NCI-H69 (cell line): ENCODE data around the gene MEGF8.
A peak's percentile ranks its signal among the peaks of the same experiment; 100 is the strongest.
"Not testable (repeated sequence)": the region's sequence is repeated elsewhere in the genome, so short reads cannot be mapped to it uniquely, and the experiment has no call there.

Experiments
- DNase-seq: peaks from one replicate; lab custom pipeline; 2025; lab: John Stamatoyannopoulos, UW

Gene MEGF8

GRCh38 chr19:42332059-42332458 is 6.6 kb downstream of the MEGF8 start:
- DNase-seq = no peak

DNA sequence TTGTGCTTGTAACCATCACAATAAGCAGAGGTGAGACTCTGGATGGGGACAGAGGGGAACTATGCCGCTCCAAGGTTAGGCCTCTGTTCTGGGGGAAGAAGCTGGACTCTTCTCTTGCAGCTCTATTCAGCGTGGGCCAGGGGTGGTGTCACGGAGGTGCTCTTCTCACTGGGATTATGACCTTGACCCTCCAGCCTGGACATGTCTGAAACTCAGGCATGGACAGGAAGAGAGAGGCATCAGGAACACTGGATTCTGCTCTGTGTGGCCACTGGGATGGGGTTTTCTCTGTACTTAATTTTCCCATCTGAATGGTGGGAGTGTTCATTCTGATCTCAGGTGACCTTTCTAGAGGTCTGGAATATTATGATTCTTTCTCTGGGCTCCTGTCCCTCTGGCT is 7.6 kb downstream of the MEGF8 start:
- no peak for DNase-seq

GRCh38 chr19:42333975-42334696 is 8.7 kb downstream of the MEGF8 start:
- DNase-seq = no peak

DNA sequence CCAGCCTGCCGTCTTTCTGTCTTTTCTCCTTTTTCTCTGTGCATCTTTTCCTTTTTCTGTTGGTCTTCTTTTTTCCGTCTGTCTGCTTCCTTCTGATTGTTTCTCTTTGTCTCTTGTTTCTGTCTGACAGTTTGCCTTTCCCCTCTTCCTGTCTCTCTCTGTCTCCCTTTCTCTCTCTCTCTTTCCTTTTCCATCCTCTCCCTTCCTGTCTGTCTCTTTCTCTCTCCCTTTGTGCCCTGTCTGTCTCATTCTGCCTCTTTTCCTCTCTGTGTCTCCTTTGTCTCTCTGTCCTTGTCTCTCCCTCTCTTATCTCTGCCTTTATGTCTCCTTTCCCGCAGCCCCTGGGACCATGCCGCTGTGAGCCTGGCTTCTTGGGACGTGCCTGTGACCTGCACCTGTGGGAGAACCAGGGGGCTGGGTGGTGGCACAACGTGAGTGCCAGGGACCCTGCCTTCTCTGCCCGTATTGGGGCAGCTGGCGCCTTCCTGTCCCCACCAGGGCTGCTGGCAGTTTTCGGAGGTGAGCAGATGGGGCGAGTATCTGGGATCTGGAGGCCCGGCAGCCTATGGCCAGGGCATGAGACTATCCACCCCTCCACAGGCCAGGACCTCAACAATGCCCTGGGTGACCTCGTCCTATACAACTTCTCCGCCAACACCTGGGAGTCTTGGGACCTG is 9.4 kb downstream of the MEGF8 start:
- DNase-seq = no peak

DNA sequence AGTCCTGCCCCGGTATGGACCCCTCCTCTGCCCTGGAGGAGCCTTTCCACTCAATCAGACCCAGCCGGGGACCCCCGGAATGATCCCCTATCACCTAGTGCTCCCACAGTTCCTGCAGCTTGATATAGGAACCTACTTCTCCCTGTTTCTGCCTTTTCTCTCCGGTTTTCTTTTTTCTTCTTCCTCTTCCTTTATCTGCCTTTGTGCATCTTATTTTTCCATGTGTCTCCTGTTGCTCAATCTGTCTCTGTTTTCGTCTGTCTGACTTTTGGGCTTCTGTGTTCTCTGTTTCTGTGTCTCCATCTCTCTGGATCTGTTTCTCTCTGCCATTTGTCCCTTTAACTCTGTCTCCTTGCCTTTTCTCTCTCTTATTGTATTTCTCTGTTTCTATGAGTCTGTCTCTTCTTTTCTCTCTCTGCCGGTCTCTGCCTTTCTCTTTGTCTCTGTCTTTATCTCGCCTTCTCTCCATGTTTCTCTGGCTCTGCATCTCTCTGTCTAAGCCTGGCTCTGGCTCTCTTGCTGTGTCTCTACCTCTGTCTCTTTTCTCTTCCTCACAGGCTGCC is 10.0 kb downstream of the MEGF8 start:
- no peak for DNase-seq

- DNase-seq = no peak
These were observed 10.5 kb downstream of the MEGF8 start for GRCh38 chr19:42335971-42336370.

DNA sequence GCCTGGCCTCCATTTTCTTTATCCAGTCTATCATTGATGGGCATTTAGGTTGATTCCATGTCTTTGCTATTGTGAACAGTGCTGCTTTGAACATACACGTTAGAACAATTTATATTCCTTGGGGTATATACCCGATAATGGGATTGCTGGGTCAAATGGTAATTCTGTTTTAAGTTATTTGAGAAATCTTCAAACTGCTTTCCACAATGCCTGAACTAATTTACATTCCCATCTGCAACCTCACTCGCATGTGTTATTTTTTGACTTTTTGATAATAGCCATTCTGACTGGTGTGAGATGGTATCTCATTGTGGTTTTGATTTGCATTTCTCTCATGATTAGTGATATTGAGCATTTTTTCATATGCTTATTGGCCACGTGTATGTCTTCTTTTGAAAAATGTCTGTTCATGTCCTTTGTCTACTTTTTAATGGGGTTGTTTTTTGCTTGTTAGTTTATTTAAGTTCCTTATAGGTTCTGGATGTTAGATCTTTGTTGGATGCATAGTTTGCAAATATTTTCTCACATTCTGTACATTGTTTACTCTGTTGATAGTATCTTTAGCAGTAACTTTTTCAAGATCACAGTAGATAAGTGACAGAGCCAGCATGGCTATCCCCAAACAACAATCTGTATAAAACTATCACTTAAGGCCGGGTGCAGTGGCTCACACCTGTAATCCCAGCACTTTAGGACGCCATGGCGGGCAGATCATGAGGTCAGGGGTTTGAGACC is 13.9 kb downstream of the MEGF8 start:
- DNase-seq = not testable (repeated sequence)

- DNase-seq = not testable (repeated sequence)
These were observed 14.5 kb downstream of the MEGF8 start for GRCh38 chr19:42339922-42340321.

GRCh38 chr19:42343344-42344110 is 18.1 kb downstream of the MEGF8 start:
- DNase-seq = peak; percentile 8

DNA sequence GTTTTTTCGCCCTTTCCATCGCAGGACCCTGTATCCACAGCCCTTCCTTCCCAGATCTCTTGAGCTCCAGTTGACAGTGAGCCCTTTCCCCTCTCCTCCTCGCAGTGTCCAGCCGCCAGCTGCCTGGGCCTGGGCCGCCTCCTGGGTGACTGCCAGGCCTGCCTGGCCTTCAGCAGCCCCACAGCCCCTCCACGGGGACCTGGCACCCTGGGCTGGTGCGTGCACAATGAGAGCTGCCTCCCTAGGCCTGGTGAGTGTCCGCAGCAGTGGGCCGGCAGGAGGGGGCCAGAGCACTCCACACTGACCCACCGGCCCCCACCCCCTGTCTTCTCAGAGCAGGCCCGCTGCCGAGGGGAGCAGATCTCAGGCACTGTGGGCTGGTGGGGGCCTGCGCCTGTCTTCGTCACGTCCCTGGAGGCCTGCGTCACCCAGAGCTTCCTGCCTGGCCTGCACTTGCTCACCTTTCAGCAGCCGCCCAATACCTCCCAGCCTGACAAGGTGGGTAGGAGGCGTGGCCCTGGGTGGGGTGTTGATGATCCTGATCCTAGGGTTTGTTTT is 19.0 kb downstream of the MEGF8 start:
- no peak for DNase-seq

GRCh38 chr19:42345191-42345812 is 19.9 kb downstream of the MEGF8 start:
- no peak for DNase-seq

DNA sequence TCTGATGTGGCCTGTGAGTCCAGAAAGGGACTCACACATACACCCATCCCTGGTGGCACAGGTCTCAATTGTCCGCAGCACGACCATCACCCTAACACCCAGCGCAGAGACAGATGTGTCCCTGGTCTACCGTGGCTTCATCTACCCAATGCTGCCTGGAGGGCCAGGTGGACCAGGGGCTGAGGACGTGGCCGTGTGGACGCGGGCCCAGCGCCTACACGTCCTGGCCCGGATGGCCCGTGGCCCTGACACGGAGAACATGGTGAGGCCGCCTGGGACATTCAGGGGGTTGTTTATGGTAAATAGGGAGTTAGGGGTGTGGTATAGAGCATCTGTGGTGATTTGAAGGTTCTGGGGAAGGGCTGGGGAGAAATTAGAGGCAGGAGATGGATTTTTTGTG is 22.8 kb downstream of the MEGF8 start:
- no peak for DNase-seq

- no peak for DNase-seq
These were observed 24.1 kb downstream of the MEGF8 start for GRCh38 chr19:42349378-42350107.

GRCh38 chr19:42350417-42350816 is 25.0 kb downstream of the MEGF8 start:
- no peak for DNase-seq

DNA sequence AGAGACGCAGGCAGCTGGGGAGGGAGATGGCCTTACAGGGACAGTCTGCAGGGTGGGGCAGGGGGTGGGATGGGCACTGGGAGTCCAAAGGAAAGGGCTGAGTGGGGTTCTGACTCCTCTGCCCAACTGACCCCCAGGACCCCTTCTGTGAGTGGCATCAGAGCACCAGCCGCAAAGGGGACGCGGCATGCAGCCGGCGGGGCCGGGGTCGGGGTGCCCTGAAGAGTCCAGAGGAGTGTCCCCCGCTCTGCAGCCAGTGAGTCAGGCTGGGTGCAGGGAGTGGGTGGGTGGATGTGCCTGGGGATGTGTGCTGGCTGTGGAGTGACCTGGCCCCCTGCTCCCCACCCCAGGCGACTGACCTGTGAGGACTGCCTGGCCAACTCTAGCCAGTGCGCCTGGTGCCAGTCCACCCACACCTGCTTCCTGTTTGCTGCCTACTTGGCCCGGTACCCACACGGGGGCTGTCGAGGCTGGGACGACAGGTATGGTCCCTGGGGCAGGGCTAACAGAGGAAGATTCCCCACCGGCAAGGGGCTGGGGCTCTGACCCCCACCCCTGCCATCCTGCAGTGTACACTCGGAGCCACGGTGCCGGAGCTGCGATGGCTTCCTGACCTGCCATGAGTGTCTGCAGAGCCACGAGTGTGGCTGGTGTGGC is 25.8 kb downstream of the MEGF8 start:
- no peak for DNase-seq

GRCh38 chr19:42352301-42353259 is 27.1 kb downstream of the MEGF8 start:
- DNase-seq = peak; percentile 81

GRCh38 chr19:42353341-42354015 is 28.0 kb downstream of the MEGF8 start:
- no peak for DNase-seq

DNA sequence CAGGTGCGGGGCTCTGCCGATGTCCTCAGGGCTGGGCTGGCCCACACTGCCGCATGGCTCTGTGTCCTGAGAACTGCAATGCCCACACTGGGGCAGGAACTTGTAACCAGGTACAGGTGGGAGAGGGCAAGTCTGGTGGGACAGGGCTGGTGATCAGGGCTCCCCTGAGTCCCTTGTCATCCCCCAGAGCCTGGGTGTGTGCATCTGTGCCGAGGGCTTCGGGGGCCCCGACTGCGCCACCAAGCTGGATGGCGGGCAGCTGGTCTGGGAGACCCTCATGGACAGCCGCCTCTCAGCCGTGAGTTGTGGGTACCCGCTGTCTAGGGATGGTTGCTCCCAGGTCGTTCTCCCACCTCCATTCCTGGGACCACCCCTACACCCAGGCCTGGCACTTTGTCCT is 30.5 kb downstream of the MEGF8 start:
- no peak for DNase-seq
